ENCODE data around the gene MB21D2. TPM values are rescaled to one million over a fixed set of nuclear protein-coding genes. Genes with fewer than 3 reads are reported as not detected.

MB21D2 gene
- total RNA-seq, 3 donors from 2014 or later: 1.9 to 4.0 (median 2.7) TPM

DNA sequence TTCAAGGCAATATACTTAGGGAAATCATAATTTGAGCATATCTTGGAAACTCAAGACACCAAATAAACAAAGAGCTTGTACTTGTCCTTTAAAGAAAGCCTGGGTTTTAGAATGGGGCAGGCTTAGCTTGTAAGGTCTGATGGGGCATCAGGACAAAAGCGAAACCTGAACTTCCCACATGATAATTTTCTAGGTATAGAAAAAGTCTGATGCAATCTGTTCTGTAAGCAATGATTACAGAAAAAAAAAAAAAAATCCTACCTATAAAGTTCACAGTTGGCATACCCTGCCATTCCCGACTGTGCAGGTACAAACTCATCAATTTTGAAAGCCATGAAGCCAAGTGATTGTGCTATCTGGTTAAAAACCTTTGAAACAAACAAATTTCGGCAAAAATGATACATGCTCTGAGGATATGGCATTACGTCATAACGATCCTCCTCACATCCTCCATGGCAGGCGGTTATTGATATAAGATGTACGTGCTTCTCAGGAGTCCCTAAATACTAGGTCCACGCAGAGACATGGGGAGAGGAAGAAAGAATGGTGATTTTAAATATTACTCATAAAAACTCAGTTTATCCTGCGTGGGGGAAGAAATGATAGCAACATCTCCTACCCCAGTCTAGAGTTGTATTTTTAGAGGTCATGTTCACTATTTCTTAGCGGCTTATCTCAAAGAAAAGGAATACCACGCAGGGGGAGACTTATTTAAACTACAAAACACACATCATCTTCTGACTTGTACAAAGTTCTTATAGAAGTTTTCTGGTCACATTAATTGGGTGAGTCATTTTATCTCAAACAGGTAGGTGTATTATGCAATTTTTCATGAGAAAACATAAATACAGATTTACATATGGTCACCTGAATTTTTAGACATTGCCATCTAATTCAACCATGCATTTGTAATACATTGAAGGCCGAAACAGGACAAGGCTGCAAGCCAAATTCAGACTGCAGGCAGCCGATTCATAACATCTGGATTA is 27.0 kb downstream of the MB21D2 start:
- intact Hi-C loops (cut with DNase I, micrococcal nuclease): no loop called here
- no peak for TF ChIP-seq CTCF (IDR thresholded peaks at IDR 0.05)
- no peak for DNase-seq
- no peak for ATAC-seq
- Histone ChIP-seq H3K4me1 (ENCODE audit: low read depth) (peaks cover 3% of the 10 kb centered on the region), H3K4me3 (no peak overlapping the region), H3K9me3 (no peaks in the 10 kb centered on the region), H3K36me3 (ENCODE audit: low read depth) (no peaks in the 10 kb centered on the region)

DNA sequence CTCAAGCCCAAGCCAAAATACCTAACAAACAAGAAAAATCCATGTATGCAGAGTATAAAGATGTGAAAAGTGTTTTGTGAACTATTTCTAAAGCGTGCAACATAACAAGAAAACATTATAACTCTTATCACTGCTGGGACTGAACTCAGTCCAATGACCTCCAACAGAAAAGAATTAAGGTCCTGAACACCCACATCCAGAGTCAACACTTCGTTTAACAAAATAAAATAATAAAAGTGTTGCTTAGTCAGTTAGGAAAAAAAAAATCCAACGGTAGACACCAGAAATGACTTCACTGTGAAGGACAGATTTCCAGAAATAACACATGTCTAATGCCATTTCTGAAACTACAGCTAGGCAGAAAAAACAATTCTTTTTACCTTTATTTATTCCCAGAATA is 28.0 kb downstream of the MB21D2 start:
- Histone ChIP-seq H3K9me3 (no peaks in the 10 kb centered on the region), H3K36me3 (ENCODE audit: low read depth) (no peaks in the 10 kb centered on the region), H3K4me3 (no peak overlapping the region), H3K4me1 (ENCODE audit: low read depth) (peaks cover 3% of the 10 kb centered on the region)
- no peak for DNase-seq
- intact Hi-C loops (cut with DNase I, micrococcal nuclease): no loop called here
- no peak for ATAC-seq
- no peak for TF ChIP-seq CTCF (IDR thresholded peaks at IDR 0.05)

- Histone ChIP-seq H3K4me3 (no peak overlapping the region), H3K9me3 (no peaks in the 10 kb centered on the region), H3K36me3 (ENCODE audit: low read depth) (no peaks in the 10 kb centered on the region), H3K4me1 (ENCODE audit: low read depth) (peaks cover 3% of the 10 kb centered on the region)
- TF ChIP-seq CTCF (IDR thresholded peaks at IDR 0.05): no peak
- ATAC-seq (peak; percentile 38), DNase-seq (no peak)
- intact Hi-C loops (cut with DNase I, micrococcal nuclease): no loop called here
Measured at GRCh38 chr3:192888190-192888589, 29.5 kb downstream of the MB21D2 start.

DNA sequence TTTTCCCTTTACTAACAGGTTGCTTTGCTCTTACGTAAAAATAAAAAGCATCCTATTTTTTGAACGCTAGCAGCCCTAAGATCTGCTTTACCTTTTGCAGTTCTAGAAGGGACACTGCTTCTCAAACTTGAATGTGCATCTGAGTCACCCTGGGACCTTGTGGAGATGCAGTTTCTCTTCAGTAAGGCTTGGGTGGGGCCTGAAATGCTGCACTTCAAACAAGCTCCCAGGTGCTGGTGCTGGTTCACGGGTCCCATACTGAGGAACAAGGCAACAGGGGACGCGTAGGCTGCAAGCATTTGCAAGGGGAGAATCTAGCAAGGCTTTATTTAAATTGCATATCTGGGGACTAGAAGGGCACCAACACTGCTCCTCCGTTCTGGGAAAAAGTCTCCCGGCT is 30.0 kb downstream of the MB21D2 start:
- peaks cover 3% of the 10 kb centered on the region for H3K4me1 ChIP-seq (ENCODE audit: low read depth)
- TF ChIP-seq CTCF (IDR thresholded peaks at IDR 0.05): no peak
- intact Hi-C loops (cut with DNase I, micrococcal nuclease): no loop called here
- no peaks in the 10 kb centered on the region for H3K36me3 ChIP-seq (ENCODE audit: low read depth)
- DNase-seq (no peak), ATAC-seq (no peak)
- no peaks in the 10 kb centered on the region for H3K9me3 ChIP-seq
- no peak overlapping the region for H3K4me3 ChIP-seq

DNA sequence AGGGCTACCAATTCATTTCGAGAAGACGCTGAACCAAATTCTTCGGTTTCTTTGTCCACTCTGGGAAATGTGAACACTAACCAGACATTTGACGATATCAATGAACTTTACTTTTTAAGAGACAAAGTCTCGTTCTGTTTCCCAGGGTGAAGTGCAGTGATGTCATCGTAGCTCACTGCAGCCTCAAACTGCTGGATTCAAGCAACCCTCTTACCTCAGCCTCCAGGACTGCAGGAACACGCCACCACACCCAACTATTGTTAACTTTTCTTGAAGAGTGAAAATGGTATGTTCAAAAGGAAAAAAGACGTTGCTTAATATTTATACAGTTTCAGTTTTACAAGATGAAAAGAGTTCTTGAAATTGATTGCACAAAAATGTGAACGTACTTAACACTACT is 30.6 kb downstream of the MB21D2 start:
- ATAC-seq (no peak), DNase-seq (no peak)
- Histone ChIP-seq H3K36me3 (ENCODE audit: low read depth) (no peaks in the 10 kb centered on the region), H3K4me3 (no peak overlapping the region), H3K4me1 (ENCODE audit: low read depth) (peaks cover 3% of the 10 kb centered on the region), H3K9me3 (no peaks in the 10 kb centered on the region)
- no peak for TF ChIP-seq CTCF (IDR thresholded peaks at IDR 0.05)
- intact Hi-C loops (cut with DNase I, micrococcal nuclease): no loop called here

All from mucosa of descending colon (tissue), 3 donors.